Spleen (tissue), 11 donors: ENCODE results near the gene SYK. TPM values are rescaled to one million over a fixed set of nuclear protein-coding genes. Genes with fewer than 3 reads are reported as not detected.
A peak's percentile ranks its signal among the peaks of the same experiment; 100 is the strongest.

Experiments
- DNase-seq: peaks from one replicate; pipeline ENCODE4 v3.0.0-alpha.2; 2020
- H3K27ac ChIP-seq, 8 donors: fragments of 200-600 bp; sonication (generic) in 7 of 8; 1 replicate in 4 of 8; 2 replicates in 4 of 8; pipeline versions ENCODE4 v1.5.0 to v1.8.0; 2016 to 2021; ENCODE audit warnings: inconsistent platforms in 4 of 8, mild to moderate bottlenecking in 4 of 8, moderate library complexity in 1 of 8
- H3K27me3 ChIP-seq, 7 donors: fragments of 200-600 bp; sonication (generic) in 6 of 7; replicated peaks in 1 of 7; 1 replicate in 4 of 7; 2 replicates in 3 of 7; pipeline versions ENCODE4 v1.5.0 to v1.8.0; 2016 to 2021; ENCODE audit warnings: inconsistent platforms in 3 of 7, mild to moderate bottlenecking in 1 of 7
- H3K36me3 ChIP-seq, 6 donors: fragments of 200-600 bp; sonication (generic) in 5 of 6; 1 replicate in 4 of 6; 2 replicates in 2 of 6; pipeline versions ENCODE4 v1.5.0 to v1.8.0; 2016 to 2021; ENCODE audit warnings: inconsistent platforms in 2 of 6
- H3K4me1 ChIP-seq, 6 donors: fragments of 200-600 bp; sonication (generic) in 5 of 6; 1 replicate in 3 of 6; 2 replicates in 3 of 6; pipeline versions ENCODE4 v1.5.0 to v1.8.0; 2016 to 2021; ENCODE audit warnings: inconsistent platforms in 3 of 6
- H3K4me3 ChIP-seq, 8 donors: fragments of 200-600 bp; sonication (generic) in 7 of 8; 1 replicate in 4 of 8; 2 replicates in 4 of 8; pipeline versions ENCODE4 v1.5.0 to v1.8.0; 2016 to 2021; ENCODE audit warnings: inconsistent platforms in 4 of 8, mild to moderate bottlenecking in 4 of 8, moderate library complexity in 2 of 8
- H3K9me3 ChIP-seq, 8 donors: fragments of 200-600 bp; sonication (generic) in 7 of 8; 1 replicate in 4 of 8; 2 replicates in 4 of 8; pipeline versions ENCODE4 v1.5.0 to v1.8.0; 2016 to 2021; ENCODE audit warnings: inconsistent platforms in 4 of 8
- CTCF ChIP-seq, 11 experiments: fragments of 200-600 bp in 7 of 11; fragments of 450-650 bp in 4 of 11; sonication (generic) in 4 of 11; IDR thresholded peaks in 8 of 11; conservative IDR thresholded peaks in 3 of 11; 1 replicate in 7 of 11; 2 replicates in 4 of 11; pipeline versions ENCODE4 v1.4.0 to v1.8.0; 2016 to 2021; ENCODE audit warnings: antibody characterized with exemption in 11 of 11, inconsistent platforms in 4 of 11, mild to moderate bottlenecking in 1 of 11
- POLR2A ChIP-seq, 3 donors: fragments of 450-650 bp; IDR thresholded peaks; one replicate each; pipeline ENCODE4 v1.5.1; 2017; ENCODE audit warnings: antibody characterized with exemption in 3 of 3, mild to moderate bottlenecking in 1 of 3
- POLR2AphosphoS5 ChIP-seq, 3 donors: sonication (generic); formaldehyde crosslinking; IDR thresholded peaks; one replicate each; pipeline ENCODE4 v1.5.1; 2017; ENCODE audit warnings: antibody characterized with exemption in 3 of 3
- WGBS, 5 donors: extraction: QIAGEN DNeasy Blood & Tissue Kit in 3 of 5; methylation state at CpG; one replicate each; pipeline versions ENCODE4 v1.1.5 to v1.1.7; 2013 to 2018; 5-methylcytosine and 5-hydroxymethylcytosine counted together
- intact Hi-C: fragments of 100-400 bp; cut with DNase I; formaldehyde crosslinking; loops from one replicate; pipeline ENCODE4 v1.15.0; 2023; ENCODE audit warnings: low total_unique reads
- polyA plus RNA-seq, 3 donors: library from polyadenylated mRNA; stranded (reverse); fragments of 200-250 nt; gene quantifications; one replicate each; pipeline ENCODE4 v1.2.1, GENCODE V29; 2013
- total RNA-seq, 7 donors: library from RNA; depleted of rRNA in 3 of 7; stranded (reverse); fragments of >200 nt in 3 of 7; fragmentation: NEBNext Ultra II Directional in 4 of 7; extraction: Animal tissue kit (Norgen Biotek cat#: 25700) in 4 of 7; gene quantifications; one replicate each; pipeline versions ENCODE4 v1.1.0 to v1.2.1, GENCODE V29; 2016 to 2021
- donor health status: healthy with polysubstance abuse.
- donor health status: DM: no; HTN: no; CAD: no; lungs with moderate emphysema.
- donor health status: DM: no; HTN: no; CAD: no.
- donor health status: Bipolar disorder and iron deficiency.
- donor health status: healthy.
- donor health status: DM: no; HTN: no; CAD: no.
- donor health status: DM: yes; HTN: yes; CAD: no.

The SYK gene
- total and polyA plus RNA-seq, 10 donors: 42.6 to 152 (median 111) TPM

GRCh38 chr9:90848866-90849265 lies 47.2 kb downstream of the SYK start:
- 77 to 97% (median 92%) methylated on average over 8 of the region's 8 CpGs for WGBS, 5 donors
- Histone ChIP-seq H3K9me3 (no peaks in the 10 kb centered on the region), H3K4me3 (no peak overlapping the region), H3K27ac (no peak overlapping the region), H3K4me1 (peaks cover 0 to under 1% (median 0%) of the 10 kb centered on the region in 6 donors), H3K36me3 (peaks cover 0 to 99% (median 71%) of the 10 kb centered on the region in 6 donors), H3K27me3 (no peaks in the 10 kb centered on the region)
- no peak for DNase-seq
- TF ChIP-seq CTCF (IDR thresholded peaks at IDR 0.05 in 8 of 11, conservative IDR thresholded peaks at IDR 0.05 in 3 of 11) (no peak), POLR2A (IDR thresholded peaks at IDR 0.05) (no peak), POLR2AphosphoS5 (IDR thresholded peaks at IDR 0.05) (peak in 2 of 3 donors; percentile 30 to 62)
- intact Hi-C loops: no loop called here

- TF ChIP-seq POLR2AphosphoS5 (IDR thresholded peaks at IDR 0.05): peak in 1 of 3 donors; percentile 27
- no peak for TF ChIP-seq POLR2A (IDR thresholded peaks at IDR 0.05)
- DNase-seq: no peak
- intact Hi-C loops: no loop called here
- Histone ChIP-seq H3K27me3 (no peaks in the 10 kb centered on the region), H3K4me1 (no peaks in the 10 kb centered on the region), H3K27ac (no peak overlapping the region), H3K9me3 (no peaks in the 10 kb centered on the region), H3K36me3 (peaks cover 0 to 98% (median 50%) of the 10 kb centered on the region in 6 donors), H3K4me3 (no peak overlapping the region)
- WGBS, 5 donors: 70 to 84% (median 81%) methylated on average over 5 of the region's 5 CpGs
Measured at GRCh38 chr9:90851444-90851843, 49.8 kb downstream of the SYK start.

- Histone ChIP-seq H3K27ac (no peak overlapping the region), H3K9me3 (no peaks in the 10 kb centered on the region), H3K4me3 (no peak overlapping the region), H3K36me3 (peaks cover 0 to 97% (median 27%) of the 10 kb centered on the region in 6 donors), H3K4me1 (peaks cover 0 to 24% (median 11%) of the 10 kb centered on the region in 6 donors), H3K27me3 (no peaks in the 10 kb centered on the region)
- no peak for DNase-seq
- TF ChIP-seq POLR2A (IDR thresholded peaks at IDR 0.05) (no peak), POLR2AphosphoS5 (IDR thresholded peaks at IDR 0.05) (peak in 2 of 3 donors; percentile 17 to 56)
- 90 to 95% (median 92%) methylated on average over 10 of the region's 10 CpGs for WGBS, 5 donors
- intact Hi-C loops: no loop called here
Measured at GRCh38 chr9:90853945-90854344, 52.3 kb downstream of the SYK start.

- Histone ChIP-seq H3K9me3 (no peaks in the 10 kb centered on the region), H3K4me3 (no peak overlapping the region), H3K27ac (no peak overlapping the region), H3K27me3 (no peaks in the 10 kb centered on the region), H3K36me3 (peaks cover 0 to 97% (median 20%) of the 10 kb centered on the region in 6 donors), H3K4me1 (peaks cover 0 to 31% (median 14%) of the 10 kb centered on the region in 6 donors)
- TF ChIP-seq CTCF (IDR thresholded peaks at IDR 0.05 in 8 of 11, conservative IDR thresholded peaks at IDR 0.05 in 3 of 11): no peak
- no peak for TF ChIP-seq POLR2AphosphoS5 (IDR thresholded peaks at IDR 0.05)
- TF ChIP-seq POLR2A (IDR thresholded peaks at IDR 0.05): no peak
- DNase-seq: no peak
- intact Hi-C loops: no loop called here
- 66 to 80% (median 75%) methylated on average over 8 of the region's 8 CpGs for WGBS, 5 donors
Measured at GRCh38 chr9:90854637-90855175, 53.1 kb downstream of the SYK start.

- H3K4me3 ChIP-seq: no peak overlapping the region
- TF ChIP-seq POLR2AphosphoS5 (IDR thresholded peaks at IDR 0.05) (no peak), POLR2A (IDR thresholded peaks at IDR 0.05) (no peak), CTCF (IDR thresholded peaks at IDR 0.05 in 8 of 11, conservative IDR thresholded peaks at IDR 0.05 in 3 of 11) (no peak)
- WGBS, 5 donors: 91 to 97% (median 92%) methylated on average over 5 of the region's 5 CpGs
- H3K9me3 ChIP-seq: no peaks in the 10 kb centered on the region
- H3K27me3 ChIP-seq: no peaks in the 10 kb centered on the region
- no peak overlapping the region for H3K27ac ChIP-seq
- H3K4me1 ChIP-seq: peaks cover 0 to 38% (median 16%) of the 10 kb centered on the region in 6 donors
- peaks cover 0 to 97% (median 15%) of the 10 kb centered on the region in 6 donors for H3K36me3 ChIP-seq
- intact Hi-C loops: no loop called here
- no peak for DNase-seq
Measured at GRCh38 chr9:90855208-90855902, 53.7 kb downstream of the SYK start.
